RWPE1 (cell line): ENCODE data around the gene NDC80.

ENCODE experiments used
- CTCF ChIA-PET: fragments of 350-600 bp; sonication (Branson Sonifier 250); formaldehyde crosslinking; extraction: SDS; loops from one replicate; lab custom pipeline; 2021; lab: Yijun Ruan, JAX
- POLR2A ChIA-PET: fragments of 400-600 bp; formaldehyde crosslinking; extraction: SDS; loops from one replicate; lab custom pipeline; 2020; ENCODE audit warnings: antibody characterized with exemption; ENCODE audit not compliant: low non-redundant PET; lab: Yijun Ruan, JAX
- DNase-seq: peaks from one replicate; pipeline ENCODE4 v3.0.0; 2012; ENCODE audit warnings: low spot score
- H3K27ac ChIP-seq: fragments of 450-650 bp; 2 replicates; pipeline ENCODE4 v1.5.1; 2017
- CTCF ChIP-seq: fragments of 450-650 bp; conservative IDR thresholded peaks from 2 replicates; pipeline ENCODE4 v1.5.1; 2017; ENCODE audit warnings: low read depth, mild to moderate bottlenecking

Gene NDC80

GRCh38 chr18:2572892-2573291, 1.5 kb downstream of the NDC80 start:
- no peak for DNase-seq
- TF ChIP-seq CTCF = no peak
- no peak overlapping the region for H3K27ac ChIP-seq
- CTCF ChIA-PET = interaction anchor here (0.7 to 1.5 kb wide), 2 partner anchors 84 to 114 kb away, joined by 4 to 5 read pairs; no protein-coding TSS in a partner anchor
- POLR2A ChIA-PET = no interaction called here

GRCh38 chr18:2573408-2573807, 2.1 kb downstream of the NDC80 start:
- POLR2A ChIA-PET = no interaction called here
- no peak for TF ChIP-seq CTCF
- H3K27ac ChIP-seq = no peak overlapping the region
- DNase-seq = no peak
- CTCF ChIA-PET = interaction anchor here (0.7 to 1.5 kb wide), 3 partner anchors 83 to 1394 kb away, joined by 4 to 5 read pairs (median 4); no protein-coding TSS in a partner anchor

- ChIA-PET CTCF (interaction anchor here (1.0 kb wide), 1 partner anchor 8 kb away, joined by 3 read pairs; no protein-coding TSS in a partner anchor), POLR2A (no interaction called here)
- DNase-seq = no peak
- no peak for TF ChIP-seq CTCF
- no peak overlapping the region for H3K27ac ChIP-seq
Measured at GRCh38 chr18:2587788-2588187, 16.4 kb downstream of the NDC80 start.

- H3K27ac ChIP-seq = no peak overlapping the region
- no peak for TF ChIP-seq CTCF
- ChIA-PET CTCF (interaction anchor here (0.6 kb wide), 2 partner anchors 13 to 1989 kb away, joined by 4 read pairs; no protein-coding TSS in a partner anchor), POLR2A (no interaction called here)
- DNase-seq = no peak
Measured at GRCh38 chr18:2588666-2589344, 17.4 kb downstream of the NDC80 start.

GRCh38 chr18:2589345-2590068, 18.1 kb downstream of the NDC80 start:
- ChIA-PET CTCF (interaction anchor here (0.6 kb wide), 1 partner anchor 1990 kb away, joined by 4 read pairs; no protein-coding TSS in a partner anchor), POLR2A (no interaction called here)
- no peak for TF ChIP-seq CTCF
- H3K27ac ChIP-seq = no peak overlapping the region
- DNase-seq = peak; percentile 77

- ChIA-PET CTCF (no interaction called here), POLR2A (no interaction called here)
- H3K27ac ChIP-seq = no peak overlapping the region
- no peak for DNase-seq
- TF ChIP-seq CTCF = no peak
Measured at GRCh38 chr18:2590303-2590702, 18.9 kb downstream of the NDC80 start.
